Stimulated activated CD4-positive, alpha-beta T cell treated with anti-CD3 and anti-CD28 coated beads, Interleukin-12 subunit alpha, Interleukin-12 subunit beta, amount 100 ng/mL, for 48 hours (primary cell): ENCODE results near the gene HS3ST4.
"Not testable (repeated sequence)": the region's sequence is repeated elsewhere in the genome, so short reads cannot be mapped to it uniquely, and the experiment has no call there.

Source experiments
- DNase-seq, 3 donors: peaks; one replicate each; pipeline ENCODE4 v3.0.0-alpha.2; 2020; ENCODE audit warnings: low read depth in 2 of 3, low spot score in 1 of 3

The HS3ST4 gene

DNA sequence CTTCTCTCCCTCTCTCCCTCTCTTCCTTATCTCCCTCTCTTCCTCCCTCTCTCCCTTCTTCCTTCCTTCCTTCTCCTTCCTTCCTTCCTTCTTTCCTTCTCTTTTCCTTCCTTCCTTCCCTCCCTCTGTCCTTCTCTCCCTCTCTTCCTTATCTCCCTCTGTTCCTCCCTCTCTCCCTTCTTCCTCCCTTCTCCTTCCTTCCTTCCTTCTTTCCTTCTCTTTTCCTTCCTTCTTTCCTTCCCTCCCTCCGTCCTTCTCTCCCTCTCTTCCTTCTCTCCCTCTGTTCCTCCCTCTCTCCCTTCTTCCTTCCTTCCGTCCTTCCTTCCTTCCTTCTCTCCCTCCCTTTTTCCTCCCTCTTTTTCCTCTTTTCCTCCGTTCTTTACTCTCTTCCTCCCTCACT, 38.6 kb downstream of the HS3ST4 start:
- no peak for DNase-seq

DNA sequence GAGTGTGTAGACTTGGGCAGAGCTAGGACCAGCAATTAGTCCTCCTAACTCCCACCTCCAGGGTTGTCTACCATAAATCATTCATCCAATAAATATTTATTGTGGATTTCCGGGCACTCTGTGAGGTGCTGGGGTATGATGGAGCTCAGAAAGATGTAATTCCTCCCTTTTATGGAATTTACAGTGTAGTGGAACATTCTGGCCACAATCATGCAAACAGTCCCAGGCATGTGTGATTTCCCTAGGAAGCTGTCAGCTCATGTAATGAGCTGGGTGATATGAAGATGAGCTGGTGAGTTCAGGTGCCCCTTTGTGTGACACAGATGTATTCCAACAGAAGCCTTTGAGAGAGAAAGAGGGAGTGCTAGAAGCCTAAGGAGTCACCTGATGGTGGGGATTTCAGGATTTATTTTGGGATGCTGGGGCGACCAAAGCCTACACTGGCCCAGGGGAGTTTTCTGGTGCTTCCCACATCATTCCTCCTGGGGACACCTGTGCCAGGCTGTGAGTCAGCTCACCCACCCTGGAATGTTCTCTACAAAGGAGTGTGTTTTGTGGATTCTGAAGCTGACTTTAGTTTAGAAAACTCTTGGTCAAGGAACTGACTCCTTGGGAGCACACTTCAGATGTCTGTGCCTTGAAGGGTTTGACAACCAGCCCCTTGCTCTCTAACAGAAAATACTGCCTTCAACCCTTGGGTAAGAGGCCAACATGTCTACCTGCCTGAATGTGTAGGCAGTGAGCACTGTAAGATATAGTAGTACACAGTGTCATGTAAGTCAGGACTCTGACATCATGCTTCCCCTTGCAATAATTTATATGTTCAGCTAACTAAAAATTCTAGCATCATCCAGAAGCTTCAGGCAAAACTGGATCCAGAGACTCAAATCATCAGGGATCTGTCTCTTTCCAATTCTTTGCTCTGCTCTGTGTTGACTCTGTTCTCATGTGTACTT, 42.9 kb downstream of the HS3ST4 start:
- no peak for DNase-seq

DNA sequence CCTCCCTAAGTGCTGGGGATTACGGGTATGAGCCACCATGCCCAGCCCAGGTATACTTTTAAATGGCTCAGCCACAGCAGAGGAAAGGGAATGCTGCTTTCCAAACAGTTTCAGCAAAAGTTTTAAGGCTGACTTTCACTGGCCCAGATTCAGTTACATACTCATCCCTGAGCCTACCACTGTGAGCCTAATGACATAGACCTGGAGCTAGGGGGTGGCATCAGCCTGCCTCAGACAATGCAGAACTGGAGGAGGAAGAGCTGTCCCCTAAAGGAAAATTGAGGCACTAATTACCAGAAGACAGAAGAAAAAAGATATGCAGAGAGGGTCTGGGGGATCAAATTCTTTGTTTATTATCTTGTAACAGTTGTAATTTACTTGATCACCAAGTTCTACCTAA, 43.9 kb downstream of the HS3ST4 start:
- no peak for DNase-seq

DNA sequence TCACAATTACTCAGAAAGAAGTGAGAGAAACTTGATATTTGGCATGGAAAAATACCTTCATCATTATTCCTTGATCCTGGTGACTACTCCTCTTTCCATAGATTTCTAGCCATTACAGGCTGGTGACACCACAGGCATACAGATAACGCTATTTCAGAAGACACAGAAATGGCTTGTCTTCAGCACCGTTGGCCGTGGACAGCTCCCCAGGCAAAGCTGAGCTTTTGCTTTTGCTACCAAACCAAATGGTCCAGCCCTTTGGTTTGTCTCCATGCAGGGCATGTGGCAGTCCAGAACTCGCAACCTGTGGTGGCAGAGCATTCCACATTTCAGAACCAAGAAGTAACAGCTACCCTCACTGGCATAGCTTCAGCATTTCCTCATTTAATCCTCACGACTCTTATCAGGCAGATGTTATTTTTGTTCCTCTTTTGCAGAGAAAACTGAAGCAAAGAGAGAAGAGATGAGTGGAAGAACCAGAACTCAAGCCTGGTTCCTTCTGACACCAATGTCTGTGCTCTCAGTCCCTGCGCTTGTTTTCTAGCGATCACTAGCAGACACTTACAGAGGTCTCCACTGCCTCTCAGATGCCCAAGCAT, 55.5 kb downstream of the HS3ST4 start:
- no peak for DNase-seq

DNA sequence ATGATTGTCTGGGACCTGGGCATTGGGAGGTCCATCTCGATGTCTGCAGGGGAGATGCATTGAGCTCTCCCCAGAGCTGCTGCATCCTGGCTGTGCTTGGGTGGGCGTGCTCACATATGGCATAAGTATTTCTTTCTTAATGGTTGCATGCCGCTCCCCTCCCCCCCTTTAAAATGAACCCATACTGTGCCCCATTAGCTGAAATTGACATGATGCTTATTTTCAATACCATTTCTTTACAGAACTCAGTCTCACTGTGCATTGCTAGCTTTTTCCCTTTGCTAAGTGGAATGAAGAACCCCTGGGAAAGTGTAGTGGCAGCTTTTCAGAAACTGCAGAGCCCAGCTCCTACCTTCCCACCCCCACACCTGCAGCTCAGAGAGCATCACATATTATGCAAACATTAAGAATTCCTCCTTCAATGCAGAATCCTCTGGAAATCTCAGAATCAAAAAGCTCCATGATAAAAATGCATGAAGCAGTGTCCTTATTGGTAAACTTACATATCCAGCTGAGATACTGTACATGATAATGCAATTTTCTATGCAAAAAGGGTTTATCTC, 56.4 kb downstream of the HS3ST4 start:
- no peak for DNase-seq

DNA sequence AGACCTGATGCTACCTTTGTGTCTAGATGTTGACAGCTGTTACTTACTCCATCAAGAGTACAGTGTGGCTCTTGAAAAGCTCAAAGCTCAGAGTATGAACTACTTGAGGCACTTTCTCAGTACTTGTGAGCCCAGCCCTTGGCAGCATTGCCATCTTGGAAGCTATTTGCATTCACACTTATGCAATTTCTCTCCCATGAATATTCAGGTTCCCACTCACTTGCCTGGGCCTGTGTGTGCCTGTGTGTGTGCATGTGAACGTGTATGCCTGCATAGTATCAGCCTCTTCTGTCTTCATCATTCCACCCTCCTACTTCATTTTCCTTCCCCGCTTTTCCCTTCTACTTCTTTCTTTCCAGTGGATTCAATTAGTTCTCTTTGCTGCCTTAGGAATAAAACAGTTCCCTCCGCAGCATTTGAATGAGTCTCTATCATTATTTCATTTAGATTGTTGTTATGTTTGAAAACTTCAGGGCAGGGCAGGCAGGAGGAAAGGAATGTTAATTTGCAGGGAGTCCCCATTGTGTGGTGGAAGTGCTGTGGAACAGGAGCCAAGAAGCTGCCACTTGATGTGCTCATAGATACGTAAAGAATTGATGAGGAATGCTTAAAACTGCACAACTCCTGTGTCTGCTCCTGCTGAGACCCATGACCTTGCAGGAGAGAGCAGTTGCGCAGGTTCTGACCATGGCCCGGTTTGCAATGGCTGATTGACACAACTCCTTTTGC, 58.9 kb downstream of the HS3ST4 start:
- DNase-seq, result no peak

DNA sequence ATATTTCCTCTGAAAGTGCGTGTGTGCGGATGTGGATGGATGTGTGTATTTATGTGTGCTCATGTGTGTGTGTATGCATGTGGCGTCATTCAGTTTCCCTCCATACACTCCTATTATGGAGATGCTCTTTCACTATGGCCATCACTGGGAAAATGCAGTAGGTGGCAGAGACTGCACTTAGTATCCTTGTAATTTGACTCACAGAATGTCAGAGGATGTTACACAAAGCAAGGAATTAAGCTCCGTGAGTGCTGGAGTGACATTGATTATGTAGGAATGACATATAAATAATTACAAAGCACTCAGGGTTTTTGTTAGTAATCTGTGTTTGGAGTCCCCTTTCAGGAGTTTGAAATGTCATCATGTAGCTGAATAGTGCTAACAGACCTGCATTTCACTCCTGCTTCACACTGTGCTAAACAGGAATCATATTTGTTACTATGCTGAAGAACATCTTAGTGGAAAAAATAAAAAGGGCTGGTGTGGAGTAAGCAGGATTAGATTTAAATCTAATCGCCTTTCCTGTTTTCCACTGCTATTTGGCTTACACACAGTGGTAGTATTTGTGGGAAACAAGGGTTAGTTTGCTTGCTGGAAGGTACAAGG, 59.6 kb downstream of the HS3ST4 start:
- no peak for DNase-seq

DNA sequence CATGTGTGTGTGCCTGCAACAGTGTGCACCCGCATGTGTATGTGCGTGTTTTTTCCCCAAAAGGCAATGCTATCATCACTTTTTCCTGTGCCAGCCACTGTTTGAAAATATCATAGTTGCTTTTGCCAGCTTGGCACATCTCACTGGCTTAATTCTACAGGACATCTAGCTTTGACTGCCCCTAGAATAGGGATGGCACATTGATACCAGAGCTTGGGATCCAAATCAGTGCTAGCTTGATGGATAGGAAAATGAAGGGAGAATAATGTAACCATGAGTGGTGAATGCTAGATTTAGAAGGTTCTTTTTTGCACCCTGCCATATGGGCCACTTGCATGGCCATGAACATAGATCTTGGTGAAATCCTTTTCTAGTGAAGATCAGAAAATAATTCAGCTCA, 72.7 kb downstream of the HS3ST4 start:
- DNase-seq, result no peak

DNA sequence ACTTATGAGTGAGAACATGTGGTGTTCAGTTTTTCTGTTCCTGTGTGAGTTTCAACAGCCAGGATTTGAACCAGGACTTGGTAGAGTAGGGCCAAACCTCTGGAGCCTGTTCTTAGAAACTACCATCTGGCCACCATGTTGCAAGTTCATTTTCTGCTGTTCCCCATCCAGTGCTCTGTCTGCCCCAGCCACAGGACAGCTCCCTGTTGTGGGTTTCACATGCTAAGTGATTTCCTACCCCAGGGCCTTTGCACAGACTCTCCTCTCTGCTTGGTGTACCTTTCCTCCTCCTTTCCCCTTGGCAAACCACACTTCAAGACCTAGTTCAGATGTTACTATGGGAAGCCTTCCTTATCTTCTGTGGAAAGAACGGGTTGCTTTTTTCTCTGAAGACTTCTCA, 79.5 kb downstream of the HS3ST4 start:
- no peak for DNase-seq

DNA sequence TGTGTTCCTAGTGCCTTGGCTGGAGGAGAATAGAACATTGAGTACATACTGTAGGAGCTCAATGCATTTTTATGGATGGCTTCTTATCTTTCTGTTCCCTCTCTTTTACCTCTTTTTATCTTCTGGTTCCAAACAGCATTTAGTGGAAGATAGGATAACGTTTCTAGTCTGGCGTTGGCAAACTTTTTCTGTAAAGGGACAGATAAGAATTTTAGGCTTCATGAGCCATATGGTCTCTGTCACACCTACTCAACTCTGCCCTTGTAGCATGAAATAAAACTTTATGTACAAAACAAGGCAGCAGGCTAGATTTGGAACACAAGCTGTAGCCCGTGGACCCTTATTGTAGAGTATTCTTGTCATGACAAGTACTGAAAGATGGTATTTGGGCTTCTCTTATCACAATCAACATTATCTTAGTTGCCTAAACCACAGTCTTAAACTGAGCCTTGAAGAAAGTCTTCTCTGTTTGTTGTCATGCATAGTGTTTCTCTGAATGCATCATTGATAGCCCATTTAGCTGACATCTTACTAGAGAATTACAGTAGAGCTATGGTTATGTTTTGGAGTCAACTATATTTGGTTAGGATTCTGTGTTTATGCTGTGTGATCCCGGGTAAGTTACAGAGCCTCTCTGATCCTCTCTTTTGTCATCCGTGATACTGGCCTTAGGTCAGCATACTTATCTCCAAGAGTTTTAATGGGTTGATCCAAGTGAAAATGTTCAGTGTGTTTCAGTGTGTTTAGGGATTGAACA, 80.2 kb downstream of the HS3ST4 start:
- DNase-seq, result no peak

DNA sequence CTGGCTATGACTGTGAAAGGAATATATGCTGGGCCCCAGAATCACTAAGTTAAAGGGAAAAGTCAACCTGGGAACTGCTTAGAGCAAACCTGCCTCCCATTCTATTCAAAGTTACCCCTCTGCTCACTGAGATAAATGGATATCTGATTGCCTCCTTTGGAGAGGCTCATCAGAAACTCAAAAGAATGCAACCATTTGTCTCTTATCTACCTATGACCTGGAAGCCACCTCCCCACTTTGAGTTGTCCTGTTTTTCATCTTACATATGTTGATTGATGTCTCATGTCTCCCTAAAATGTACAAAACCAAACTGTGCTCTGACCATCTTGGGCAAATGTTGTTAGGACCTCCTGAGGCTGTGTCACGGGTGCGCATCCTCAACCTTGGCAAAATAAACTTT, 84.5 kb downstream of the HS3ST4 start:
- DNase-seq, result not testable (repeated sequence)

DNA sequence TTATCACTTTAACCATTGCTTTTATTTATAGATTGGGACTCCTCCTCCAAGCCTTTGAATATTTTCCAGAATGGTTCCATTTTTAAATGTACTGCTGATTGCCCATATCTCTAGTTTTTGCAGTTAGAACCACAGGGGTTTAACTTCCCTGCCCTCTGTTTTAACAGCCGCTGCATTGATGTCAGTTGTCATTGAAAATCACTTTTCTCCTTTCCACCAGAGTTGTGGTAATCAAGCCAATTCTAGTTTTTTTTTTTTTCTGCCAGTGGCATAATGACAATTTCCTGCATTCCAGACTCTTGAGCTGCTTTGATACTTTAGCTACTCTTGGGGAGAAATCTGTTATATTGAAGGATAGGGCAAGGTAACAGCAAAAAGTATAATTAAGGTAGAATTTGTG, 91.5 kb downstream of the HS3ST4 start:
- DNase-seq, result no peak

DNA sequence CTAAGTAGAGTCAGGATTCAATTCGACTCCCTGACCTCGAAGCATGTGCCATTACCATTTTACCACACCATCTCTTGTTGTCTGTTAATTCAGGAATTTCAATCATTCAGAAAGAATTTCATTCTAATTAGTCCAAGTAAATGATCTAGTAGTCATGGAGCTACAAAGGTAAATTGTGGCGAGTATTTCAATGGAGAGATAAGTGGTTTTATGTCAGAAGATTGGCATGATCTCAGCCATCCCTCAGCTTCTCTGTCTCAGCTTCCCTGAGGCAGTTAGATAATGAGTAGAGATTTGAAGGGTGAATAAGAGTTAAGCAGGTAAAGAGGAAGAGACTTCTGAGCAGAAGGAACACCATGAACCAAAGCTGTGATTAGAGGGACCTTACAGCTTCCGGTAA, 93.6 kb downstream of the HS3ST4 start:
- DNase-seq, result no peak

DNA sequence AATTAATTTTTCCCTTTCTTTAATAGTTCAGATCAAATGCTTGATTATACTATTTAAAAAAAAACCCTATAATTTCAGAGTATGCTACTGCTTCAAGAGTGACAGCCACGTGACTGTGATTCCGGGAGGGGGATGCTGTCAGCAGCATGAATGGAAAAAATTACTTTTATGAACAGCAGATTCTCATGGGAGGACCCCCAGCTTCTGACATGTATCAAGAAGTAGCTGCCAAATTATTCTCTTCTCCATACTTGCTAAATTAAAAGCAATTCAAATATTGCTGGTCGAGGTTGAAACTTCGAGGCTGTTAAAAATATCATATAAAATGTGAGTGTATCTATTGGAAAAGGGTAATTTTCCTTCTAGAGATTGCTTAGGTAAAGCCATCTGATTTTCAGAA, 95.0 kb downstream of the HS3ST4 start:
- DNase-seq, result no peak

DNA sequence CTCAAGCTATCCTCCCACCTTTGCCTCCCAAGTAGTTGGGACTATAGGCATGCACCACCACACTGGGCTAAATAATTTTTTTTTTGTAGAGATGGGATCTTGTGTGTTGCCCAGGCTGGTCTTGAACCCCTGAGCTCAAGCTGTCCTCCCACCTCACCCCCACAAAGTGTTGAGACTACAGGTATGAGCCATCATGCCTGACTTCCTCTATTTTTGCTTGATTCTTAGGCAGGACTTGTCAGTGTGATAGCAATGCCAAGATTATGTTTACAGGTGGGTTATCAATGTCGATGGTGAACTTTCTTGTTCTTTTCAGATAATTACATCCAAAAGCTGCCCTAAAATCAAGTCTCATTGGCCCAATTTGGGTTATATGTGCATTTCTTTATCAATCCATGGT, 96.9 kb downstream of the HS3ST4 start:
- DNase-seq, result no peak

DNA sequence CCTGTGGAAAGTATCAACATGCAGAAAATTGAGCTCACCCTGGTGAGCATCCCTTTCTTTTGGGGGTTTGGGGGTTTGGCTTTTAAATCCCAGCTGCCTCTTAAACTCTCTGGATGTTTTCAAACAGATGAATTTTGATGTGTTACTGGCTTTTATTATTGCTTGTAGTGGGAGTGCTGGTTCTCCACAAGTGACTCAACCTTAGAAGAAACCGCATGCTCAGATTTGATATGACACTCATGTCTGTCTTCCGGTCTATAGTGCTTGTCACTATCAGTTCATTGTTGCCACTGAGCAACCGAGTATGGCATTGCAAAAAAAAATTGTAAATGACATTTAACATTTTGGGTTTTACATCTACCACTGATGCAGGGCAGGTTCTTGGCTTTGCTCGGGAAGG, 104.5 kb downstream of the HS3ST4 start:
- no peak for DNase-seq

DNA sequence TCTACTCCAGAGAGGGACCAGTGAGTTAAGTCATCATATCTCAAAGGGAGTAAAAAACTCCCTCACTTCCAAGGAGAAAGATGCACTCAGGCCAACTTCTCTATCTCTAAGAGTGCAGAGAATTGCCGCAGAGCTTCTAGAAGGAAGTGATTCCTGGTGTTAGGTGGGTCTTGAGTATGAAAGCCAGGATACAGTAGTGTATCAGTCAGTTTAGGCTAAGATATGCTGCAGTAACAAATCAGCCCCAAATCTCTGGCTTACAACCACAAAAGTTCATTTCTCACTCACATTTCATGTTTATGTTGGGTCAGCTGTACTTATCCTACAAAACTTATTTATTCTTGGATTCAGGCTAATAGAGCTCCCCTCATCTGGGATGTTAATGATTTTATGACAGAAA, 106.3 kb downstream of the HS3ST4 start:
- DNase-seq, result no peak

DNA sequence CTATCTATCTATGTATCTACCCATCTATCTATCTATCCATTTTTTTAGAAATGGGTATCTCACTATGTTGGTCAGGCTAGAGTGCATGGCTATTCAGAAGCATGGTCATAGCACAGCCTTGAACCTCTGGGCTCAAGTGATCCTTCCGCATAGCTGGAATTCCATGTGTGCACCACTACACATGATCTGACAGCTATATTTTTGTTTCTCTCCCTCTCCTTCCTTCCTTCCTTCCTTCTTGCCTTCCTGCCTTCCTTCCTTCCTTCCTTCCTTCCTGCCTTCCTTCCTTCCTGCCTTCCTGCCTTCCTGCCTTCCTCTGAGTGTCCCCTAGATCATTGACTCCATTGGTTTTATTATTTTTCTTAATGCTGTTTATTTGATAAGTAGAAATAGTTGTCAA, 108.1 kb downstream of the HS3ST4 start:
- DNase-seq, result no peak

DNA sequence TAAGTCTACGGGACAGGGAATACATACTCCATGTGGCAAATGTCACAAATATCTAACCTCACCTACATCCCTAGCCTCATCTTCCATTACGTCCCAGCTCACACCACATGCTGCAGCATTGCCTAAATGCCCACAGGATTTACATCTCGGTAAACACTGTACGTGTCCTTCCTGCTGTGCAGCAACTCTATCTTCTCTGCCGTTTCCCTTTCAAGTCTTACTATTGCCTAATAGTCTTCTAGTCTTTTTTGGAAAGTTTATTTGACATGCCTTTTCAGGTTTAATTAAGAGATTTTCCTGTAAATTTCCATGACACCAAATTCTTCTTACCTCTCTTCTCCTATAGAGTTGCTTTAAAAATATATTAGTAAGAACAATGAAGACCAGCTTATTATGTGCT, 120.5 kb downstream of the HS3ST4 start:
- DNase-seq, result no peak

DNA sequence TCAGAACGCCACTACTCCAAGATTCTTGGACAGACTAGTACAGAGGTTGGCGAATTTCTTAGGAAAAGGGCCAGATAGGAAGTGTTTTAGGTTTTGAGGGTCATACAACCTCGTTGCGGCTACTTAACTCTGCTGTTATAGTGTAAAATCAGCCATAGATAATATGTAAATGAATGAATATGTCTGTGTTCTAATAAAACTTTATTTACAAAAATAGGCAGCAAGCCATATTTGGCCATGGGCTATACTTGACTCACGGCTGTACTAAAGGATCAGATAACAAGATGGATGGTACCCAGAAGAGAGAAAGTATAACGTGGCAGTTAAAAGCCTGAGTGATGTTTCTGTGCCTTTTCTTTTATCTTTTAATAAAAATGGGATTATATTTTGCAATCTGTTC, 125.5 kb downstream of the HS3ST4 start:
- no peak for DNase-seq

DNA sequence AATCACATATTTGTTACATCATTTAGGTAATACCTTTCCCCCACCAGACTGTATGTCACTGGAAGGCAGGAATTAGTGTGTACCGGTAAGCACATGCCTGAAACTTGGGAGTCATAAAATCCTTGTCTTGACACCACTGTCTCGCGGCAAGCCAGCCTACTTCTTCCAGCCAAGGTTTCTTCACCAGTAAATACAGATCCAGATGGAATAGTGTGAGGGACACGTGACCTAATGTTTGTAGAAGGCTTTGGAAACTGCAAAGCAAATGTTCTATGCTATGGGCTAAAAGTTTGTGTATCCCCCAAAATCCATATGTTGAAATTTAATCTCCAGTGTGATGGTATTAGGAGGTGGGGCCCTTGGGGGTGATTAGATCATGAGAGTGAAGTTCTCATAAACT, 126.1 kb downstream of the HS3ST4 start:
- no peak for DNase-seq
